Smooth muscle cell (in vitro differentiated cells): ENCODE data around the gene RPL12. TPM values are rescaled to one million over a fixed set of nuclear protein-coding genes. Genes with fewer than 3 reads are reported as not detected.
"Not testable (repeated sequence)": the region's sequence is repeated elsewhere in the genome, so short reads cannot be mapped to it uniquely, and the experiment has no call there.

Experiments used
- DNase-seq: peaks from one replicate; lab custom pipeline; 2025; ENCODE audit not compliant: unreplicated experiment; lab: John Stamatoyannopoulos, UW
- H2AFZ ChIP-seq: fragments of 200-600 bp; sonication (generic); 2 replicates; pipeline ENCODE4 v1.6.0; 2016; ENCODE audit warnings: antibody characterized with exemption, low read depth, mild to moderate bottlenecking
- H3F3A ChIP-seq: fragments of 200-600 bp; sonication (generic); 2 replicates; pipeline ENCODE4 v1.6.0; 2017; ENCODE audit warnings: antibody characterized with exemption, low read depth
- H3K27ac ChIP-seq: fragments of 200-600 bp; sonication (generic); 2 replicates; pipeline ENCODE4 v1.5.1; 2016; ENCODE audit warnings: low read depth, mild to moderate bottlenecking
- H3K27me3 ChIP-seq: fragments of 200-600 bp; sonication (generic); 2 replicates; pipeline ENCODE4 v1.6.1; 2016; ENCODE audit warnings: low read depth, mild to moderate bottlenecking
- H3K36me3 ChIP-seq: fragments of 200-600 bp; sonication (generic); 2 replicates; pipeline ENCODE4 v1.5.1; 2016; ENCODE audit warnings: low read depth
- H3K4me1 ChIP-seq: fragments of 200-600 bp; sonication (generic); 2 replicates; pipeline ENCODE4 v1.5.1; 2016; ENCODE audit warnings: low read depth
- H3K4me2 ChIP-seq: fragments of 200-600 bp; sonication (generic); 2 replicates; pipeline ENCODE4 v1.6.0; 2016; ENCODE audit warnings: mild to moderate bottlenecking
- H3K4me3 ChIP-seq: fragments of 200-600 bp; sonication (generic); 2 replicates; pipeline ENCODE4 v1.5.1; 2016; ENCODE audit warnings: mild to moderate bottlenecking
- H3K79me2 ChIP-seq: fragments of 200-600 bp; sonication (generic); 2 replicates; pipeline ENCODE4 v1.6.0; 2016; ENCODE audit warnings: low read depth, mild to moderate bottlenecking
- H3K9ac ChIP-seq: fragments of 200-600 bp; sonication (generic); 2 replicates; pipeline ENCODE4 v1.6.0; 2016; ENCODE audit warnings: low read depth
- H3K9me3 ChIP-seq: fragments of 200-600 bp; sonication (generic); replicated peaks from 2 replicates; pipeline ENCODE4 v1.5.1; 2016; ENCODE audit warnings: low read depth
- H4K20me1 ChIP-seq: fragments of 200-600 bp; sonication (generic); 2 replicates; pipeline ENCODE4 v1.6.0; 2016; ENCODE audit warnings: low read depth
- CTCF ChIP-seq: fragments of 200-600 bp; sonication (generic); IDR thresholded peaks from 2 replicates; pipeline ENCODE4 v1.5.1; 2017; ENCODE audit warnings: borderline replicate concordance, mild to moderate bottlenecking, antibody characterized with exemption; ENCODE audit not compliant: insufficient read depth, poor library complexity, severe bottlenecking
- WGBS: methylation state at CpG from one replicate; pipeline ENCODE4 v1.1.7; 2016; ENCODE audit warnings: low lambda C conversion rate; 5-methylcytosine and 5-hydroxymethylcytosine counted together
- polyA plus RNA-seq: library from polyadenylated mRNA; unstranded; fragments of >200 nt; fragmentation: Nextera tagmentation; extraction: Ambion mirVana; gene quantifications from 2 replicates; pipeline ENCODE4 v1.2.1, GENCODE V29; 2016
- total RNA-seq: library from RNA; depleted of rRNA; stranded (reverse); fragments of >200 nt; gene quantifications from 2 replicates; pipeline ENCODE4 v1.2.3, GENCODE V29; 2014

Gene RPL12
- total and polyA plus RNA-seq, 2 experiments from 2014 or later, result 371 to 1,296 TPM

GRCh38 chr9:127473932-127474331, 22.7 kb upstream of the RPL12 start:
- Histone ChIP-seq H3K4me3 (no peak overlapping the region), H2AFZ (no peak overlapping the region), H3K4me2 (no peak overlapping the region), H3K4me1 (no peaks in the 10 kb centered on the region), H3K36me3 (peaks cover 9% of the 10 kb centered on the region), H3K27me3 (no peaks in the 10 kb centered on the region), H3K79me2 (no peaks in the 10 kb centered on the region), H3K27ac (no peak overlapping the region), H3K9me3 (no peaks in the 10 kb centered on the region), H3K9ac (no peak overlapping the region), H3F3A (no peaks in the 10 kb centered on the region), H4K20me1 (no peaks in the 10 kb centered on the region)
- no peak for DNase-seq
- WGBS, result 92% methylated on average over 4 of the region's 4 CpGs
- no peak for TF ChIP-seq CTCF

- Histone ChIP-seq H3K4me1 (no peaks in the 10 kb centered on the region), H2AFZ (no peak overlapping the region), H3K4me2 (no peak overlapping the region), H3K4me3 (no peak overlapping the region), H3K27me3 (no peaks in the 10 kb centered on the region), H4K20me1 (no peaks in the 10 kb centered on the region), H3K36me3 (peaks cover 9% of the 10 kb centered on the region), H3K9ac (no peak overlapping the region), H3K27ac (no peak overlapping the region), H3K9me3 (no peaks in the 10 kb centered on the region), H3K79me2 (no peaks in the 10 kb centered on the region), H3F3A (no peaks in the 10 kb centered on the region)
- WGBS, result 92% methylated on average over 10 of the region's 10 CpGs
- no peak for TF ChIP-seq CTCF
- no peak for DNase-seq
Measured at GRCh38 chr9:127473501-127473900, 22.3 kb upstream of the RPL12 start.

GRCh38 chr9:127470662-127471061, 19.5 kb upstream of the RPL12 start:
- 92% methylated on average over 3 of the region's 3 CpGs for WGBS
- TF ChIP-seq CTCF, result no peak

GRCh38 chr9:127467621-127468020, 16.4 kb upstream of the RPL12 start:
- 96% methylated on average over 14 of the region's 14 CpGs for WGBS

More at GRCh38 chr9:127470662-127471061, 19.5 kb upstream of the RPL12 start:
- H3K27ac ChIP-seq, result no peak overlapping the region
- no peak overlapping the region for H3K9ac ChIP-seq
- H3F3A ChIP-seq, result no peaks in the 10 kb centered on the region
- H3K27me3 ChIP-seq, result no peaks in the 10 kb centered on the region
- no peak overlapping the region for H2AFZ ChIP-seq
- H3K79me2 ChIP-seq, result no peaks in the 10 kb centered on the region
- peaks cover 9% of the 10 kb centered on the region for H3K36me3 ChIP-seq
- H3K9me3 ChIP-seq, result no peaks in the 10 kb centered on the region
- DNase-seq, result no peak
- no peaks in the 10 kb centered on the region for H3K4me1 ChIP-seq
- H4K20me1 ChIP-seq, result no peaks in the 10 kb centered on the region
- H3K4me3 ChIP-seq, result no peak overlapping the region
- no peak overlapping the region for H3K4me2 ChIP-seq

GRCh38 chr9:127466407-127466917, 15.3 kb upstream of the RPL12 start:
- WGBS, result 92% methylated on average over 5 of the region's 5 CpGs
- not testable (repeated sequence) for H4K20me1 ChIP-seq, H3K27ac ChIP-seq, H3K79me2 ChIP-seq, H3K9ac ChIP-seq, H3K27me3 ChIP-seq, H3K36me3 ChIP-seq, H3K9me3 ChIP-seq, H3K4me1 ChIP-seq, DNase-seq, H3K4me2 ChIP-seq, H2AFZ ChIP-seq, H3K4me3 ChIP-seq, H3F3A ChIP-seq

More at GRCh38 chr9:127467621-127468020, 16.4 kb upstream of the RPL12 start:
- H3K79me2 ChIP-seq, result no peaks in the 10 kb centered on the region
- no peaks in the 10 kb centered on the region for H3K27me3 ChIP-seq
- no peak overlapping the region for H3K9ac ChIP-seq
- H4K20me1 ChIP-seq, result no peaks in the 10 kb centered on the region
- no peak overlapping the region for H3K4me2 ChIP-seq
- peaks cover under 1% of the 10 kb centered on the region for H3K36me3 ChIP-seq
- H3K4me1 ChIP-seq, result peaks cover 6% of the 10 kb centered on the region
- H2AFZ ChIP-seq, result no peak overlapping the region
- no peak overlapping the region for H3K27ac ChIP-seq
- no peaks in the 10 kb centered on the region for H3K9me3 ChIP-seq
- no peak for DNase-seq
- H3K4me3 ChIP-seq, result no peak overlapping the region
- no peak for TF ChIP-seq CTCF
- H3F3A ChIP-seq, result no peaks in the 10 kb centered on the region
